Trophoblast cell (in vitro differentiated cells and primary cell): ENCODE results near the gene MAPT.

Experiments used
- DNase-seq, 2 donors: peaks; one replicate each; pipeline ENCODE4 v3.0.0-alpha.2; 2016
- H2AFZ ChIP-seq: 2 replicates; pipeline ENCODE4 v1.6.1; 2013; ENCODE audit warnings: low read length, moderate library complexity, mild to moderate bottlenecking; ENCODE audit not compliant: insufficient read depth, poor library complexity
- H2AK5ac ChIP-seq: 2 replicates; pipeline ENCODE4 v1.6.1; 2013; ENCODE audit warnings: mild to moderate bottlenecking, low read length
- H2BK120ac ChIP-seq: 2 replicates; pipeline ENCODE4 v1.6.1; 2013; ENCODE audit warnings: low read length, mild to moderate bottlenecking, moderate library complexity; ENCODE audit not compliant: insufficient read depth, poor library complexity
- H2BK12ac ChIP-seq: 2 replicates; pipeline ENCODE4 v1.6.1; 2013; ENCODE audit warnings: mild to moderate bottlenecking, low read length, moderate library complexity
- H2BK5ac ChIP-seq: 2 replicates; pipeline ENCODE4 v1.6.1; 2013; ENCODE audit warnings: low read length, low read depth, moderate library complexity, mild to moderate bottlenecking; ENCODE audit not compliant: poor library complexity
- H3K14ac ChIP-seq: 2 replicates; pipeline ENCODE4 v1.6.1; 2013; ENCODE audit warnings: mild to moderate bottlenecking, low read length
- H3K18ac ChIP-seq: 2 replicates; pipeline ENCODE4 v1.6.1; 2013; ENCODE audit warnings: mild to moderate bottlenecking, low read length
- H3K23ac ChIP-seq: 2 replicates; pipeline ENCODE4 v1.6.1; 2013; ENCODE audit warnings: low read length
- H3K27ac ChIP-seq: 2 replicates; pipeline ENCODE4 v1.5.1; 2013; ENCODE audit warnings: low read depth, mild to moderate bottlenecking, inconsistent platforms, low read length, moderate library complexity
- H3K27me3 ChIP-seq: 2 replicates; pipeline ENCODE4 v1.6.1; 2013; ENCODE audit warnings: inconsistent platforms, mild to moderate bottlenecking, low read length, moderate library complexity; ENCODE audit not compliant: insufficient read depth
- H3K36me3 ChIP-seq, 2 experiments: 1 replicate in 1 of 2; 2 replicates in 1 of 2; pipeline ENCODE4 v1.6.1; 2013; ENCODE audit warnings: low read length in 2 of 2, mild to moderate bottlenecking in 2 of 2, moderate library complexity in 1 of 2; ENCODE audit not compliant: insufficient read depth in 2 of 2, control insufficient read depth in 1 of 2
- H3K4ac ChIP-seq: 2 replicates; pipeline ENCODE4 v1.6.1; 2013; ENCODE audit warnings: low read depth, mild to moderate bottlenecking, low read length, moderate library complexity
- H3K4me1 ChIP-seq, 2 experiments: 1 replicate in 1 of 2; 2 replicates in 1 of 2; pipeline ENCODE4 v1.6.1; 2013; ENCODE audit warnings: low read length in 2 of 2, mild to moderate bottlenecking in 2 of 2, moderate library complexity in 1 of 2; ENCODE audit not compliant: insufficient read depth in 2 of 2, control insufficient read depth in 1 of 2
- H3K4me2 ChIP-seq: 2 replicates; pipeline ENCODE4 v1.6.1; 2013; ENCODE audit warnings: inconsistent platforms, mild to moderate bottlenecking, low read length, moderate library complexity
- H3K4me3 ChIP-seq: 2 replicates; pipeline ENCODE4 v1.5.1; 2013; ENCODE audit warnings: mild to moderate bottlenecking, low read depth, low read length, inconsistent platforms
- H3K79me1 ChIP-seq: one replicate; pipeline ENCODE4 v1.6.1; 2013; ENCODE audit warnings: low read length
- H3K79me2 ChIP-seq: 2 replicates; pipeline ENCODE4 v1.6.1; 2013; ENCODE audit warnings: low read length, mild to moderate bottlenecking; ENCODE audit not compliant: control insufficient read depth, insufficient read depth, poor library complexity
- H3K9ac ChIP-seq: 2 replicates; pipeline ENCODE4 v1.6.1; 2013; ENCODE audit warnings: mild to moderate bottlenecking, low read length
- H3K9me3 ChIP-seq: 2 replicates; pipeline ENCODE4 v1.6.1; 2013; ENCODE audit warnings: low read depth, mild to moderate bottlenecking, control low read depth, inconsistent platforms, low read length; ENCODE audit not compliant: insufficient read depth
- H4K12ac ChIP-seq: 2 replicates; pipeline ENCODE4 v1.6.1; 2013; ENCODE audit warnings: low read depth, mild to moderate bottlenecking, low read length, moderate library complexity
- H4K8ac ChIP-seq: 2 replicates; pipeline ENCODE4 v1.6.1; 2013; ENCODE audit warnings: low read depth, mild to moderate bottlenecking, low read length, moderate library complexity
- H4K91ac ChIP-seq: one replicate; pipeline ENCODE4 v1.6.1; 2013; ENCODE audit warnings: low read depth, mild to moderate bottlenecking, low read length, moderate library complexity
- WGBS: extraction: QIAGEN DNeasy Blood & Tissue Kit; methylation state at CpG from one replicate; pipeline ENCODE4 v1.1.7; 2013; ENCODE audit warnings: missing lambda C conversion rate; ENCODE audit not compliant: insufficient read length, insufficient coverage; ENCODE audit errors: extremely low coverage; 5-methylcytosine and 5-hydroxymethylcytosine counted together

MAPT gene

GRCh38 chr17:45900136-45900535 lies 5.8 kb downstream of the MAPT start:
- no peak overlapping the region for H3K4me2 ChIP-seq
- peaks cover 3% of the 10 kb centered on the region for H3K9me3 ChIP-seq
- H4K8ac ChIP-seq = no peak overlapping the region
- H3K27me3 ChIP-seq = peaks cover 31% of the 10 kb centered on the region
- H2BK12ac ChIP-seq = no peak overlapping the region
- H3K23ac ChIP-seq = no peak overlapping the region
- no peak overlapping the region for H3K27ac ChIP-seq
- H4K91ac ChIP-seq = no peak overlapping the region
- H3K9ac ChIP-seq = no peak overlapping the region
- no peak overlapping the region for H2BK120ac ChIP-seq
- no peak overlapping the region for H3K4ac ChIP-seq
- H3K79me1 ChIP-seq = no peaks in the 10 kb centered on the region
- no peak overlapping the region for H3K18ac ChIP-seq
- no peak overlapping the region for H2BK5ac ChIP-seq
- no peak overlapping the region for H3K14ac ChIP-seq
- H4K12ac ChIP-seq = no peak overlapping the region
- H3K36me3 ChIP-seq = no peaks in the 10 kb centered on the region
- H3K4me1 ChIP-seq = peaks cover 3 to 15% of the 10 kb centered on the region in 2 experiments
- H2AK5ac ChIP-seq = no peak overlapping the region
- no peak overlapping the region for H2AFZ ChIP-seq
- H3K79me2 ChIP-seq = no peaks in the 10 kb centered on the region
- no CpG with 5 or more reads among the region's 2 CpGs for WGBS
- no peak for DNase-seq
- no peak overlapping the region for H3K4me3 ChIP-seq

- Histone ChIP-seq H2BK120ac (no peak overlapping the region), H2BK12ac (no peak overlapping the region), H3K4me2 (no peak overlapping the region), H2BK5ac (no peak overlapping the region), H3K79me1 (no peaks in the 10 kb centered on the region), H3K79me2 (no peaks in the 10 kb centered on the region), H3K27me3 (peaks cover 24% of the 10 kb centered on the region), H3K27ac (no peak overlapping the region), H3K4me1 (peaks cover 0 to 12% of the 10 kb centered on the region in 2 experiments), H3K4ac (no peak overlapping the region), H3K36me3 (no peaks in the 10 kb centered on the region), H4K91ac (no peak overlapping the region), H3K14ac (no peak overlapping the region), H2AK5ac (no peak overlapping the region), H3K9ac (no peak overlapping the region), H3K18ac (peak overlapping the region; percentile 19), H2AFZ (no peak overlapping the region), H3K4me3 (no peak overlapping the region), H3K9me3 (no peaks in the 10 kb centered on the region), H4K12ac (no peak overlapping the region), H4K8ac (no peak overlapping the region), H3K23ac (no peak overlapping the region)
- DNase-seq = no peak
- no CpG with 5 or more reads among the region's 13 CpGs for WGBS
Observed at GRCh38 chr17:45900723-45901415, 6.5 kb downstream of the MAPT start.

- H3K36me3 ChIP-seq = no peaks in the 10 kb centered on the region
- peak; percentile 24 to 57 for DNase-seq
- no peak overlapping the region for H3K4me3 ChIP-seq
- H3K4ac ChIP-seq = no peak overlapping the region
- H2BK5ac ChIP-seq = no peak overlapping the region
- H3K4me2 ChIP-seq = peak overlapping the region; percentile 28
- H3K23ac ChIP-seq = no peak overlapping the region
- no peak overlapping the region for H3K9ac ChIP-seq
- no peak overlapping the region for H3K14ac ChIP-seq
- no peak overlapping the region for H3K18ac ChIP-seq
- H3K27me3 ChIP-seq = peaks cover 4% of the 10 kb centered on the region
- H2AFZ ChIP-seq = no peak overlapping the region
- no peak overlapping the region for H2BK12ac ChIP-seq
- no peak overlapping the region for H4K8ac ChIP-seq
- WGBS = no CpG with 5 or more reads among the region's 7 CpGs
- H3K27ac ChIP-seq = peak overlapping the region; percentile 0
- H2BK120ac ChIP-seq = no peak overlapping the region
- no peak overlapping the region for H4K12ac ChIP-seq
- H3K9me3 ChIP-seq = no peaks in the 10 kb centered on the region
- no peak overlapping the region for H2AK5ac ChIP-seq
- no peaks in the 10 kb centered on the region for H3K79me2 ChIP-seq
- peaks cover 0 to 9% of the 10 kb centered on the region in 2 experiments for H3K4me1 ChIP-seq
- no peaks in the 10 kb centered on the region for H3K79me1 ChIP-seq
- H4K91ac ChIP-seq = no peak overlapping the region
Observed at GRCh38 chr17:45902892-45903346, 8.6 kb downstream of the MAPT start.

- Histone ChIP-seq H4K12ac (no peak overlapping the region), H2BK120ac (no peak overlapping the region), H3K18ac (no peak overlapping the region), H3K14ac (no peak overlapping the region), H3K27ac (no peak overlapping the region), H2AK5ac (no peak overlapping the region), H3K27me3 (no peaks in the 10 kb centered on the region), H4K8ac (no peak overlapping the region), H3K4me2 (no peak overlapping the region), H2AFZ (no peak overlapping the region), H3K79me2 (no peaks in the 10 kb centered on the region), H3K23ac (no peak overlapping the region), H3K4me1 (peaks cover 0 to 9% of the 10 kb centered on the region in 2 experiments), H3K9me3 (no peaks in the 10 kb centered on the region), H3K4ac (no peak overlapping the region), H4K91ac (no peak overlapping the region), H2BK12ac (no peak overlapping the region), H3K79me1 (no peaks in the 10 kb centered on the region), H3K9ac (no peak overlapping the region), H3K36me3 (no peaks in the 10 kb centered on the region), H2BK5ac (no peak overlapping the region), H3K4me3 (no peak overlapping the region)
- no CpG with 5 or more reads among the region's 6 CpGs for WGBS
- no peak for DNase-seq
Observed at GRCh38 chr17:45904866-45905265, 10.5 kb downstream of the MAPT start.
